Measurements from ENCODE around the gene SIX1.

DNA sequence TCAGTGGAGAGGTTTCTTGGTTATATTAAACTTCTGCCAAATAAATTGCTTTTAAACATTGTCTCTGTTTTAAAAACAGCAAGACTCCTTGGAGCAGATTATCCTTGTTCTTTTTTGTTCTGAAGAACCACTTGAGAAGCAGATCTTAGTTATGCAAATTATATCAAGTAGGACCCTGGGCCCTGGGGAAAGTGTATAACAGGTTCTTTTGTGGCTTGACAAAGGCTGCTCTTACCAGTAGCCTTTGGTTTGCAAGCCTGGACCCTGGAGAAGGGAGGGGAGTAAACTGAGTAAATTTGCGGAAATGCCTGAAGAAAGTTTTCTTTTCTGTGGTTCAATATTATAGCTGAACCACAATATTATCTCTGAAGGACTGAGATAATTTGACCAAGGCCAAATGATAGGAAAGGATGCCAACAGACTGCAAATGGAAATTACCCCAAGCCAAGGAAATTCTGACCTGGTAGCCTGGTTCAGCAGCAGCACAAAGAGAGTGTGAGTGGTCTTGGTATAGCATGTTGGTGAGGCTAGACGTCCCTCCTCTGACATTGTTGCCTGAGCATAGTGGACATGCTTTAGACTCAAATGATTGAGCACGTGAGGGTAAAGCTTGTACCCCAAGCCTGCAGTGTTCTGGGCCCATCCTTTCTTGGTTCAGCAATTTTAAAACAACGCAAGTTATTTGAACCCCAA is 30.4 kb upstream of the SIX1 start:
- TF ChIP-seq, protein P1, sequence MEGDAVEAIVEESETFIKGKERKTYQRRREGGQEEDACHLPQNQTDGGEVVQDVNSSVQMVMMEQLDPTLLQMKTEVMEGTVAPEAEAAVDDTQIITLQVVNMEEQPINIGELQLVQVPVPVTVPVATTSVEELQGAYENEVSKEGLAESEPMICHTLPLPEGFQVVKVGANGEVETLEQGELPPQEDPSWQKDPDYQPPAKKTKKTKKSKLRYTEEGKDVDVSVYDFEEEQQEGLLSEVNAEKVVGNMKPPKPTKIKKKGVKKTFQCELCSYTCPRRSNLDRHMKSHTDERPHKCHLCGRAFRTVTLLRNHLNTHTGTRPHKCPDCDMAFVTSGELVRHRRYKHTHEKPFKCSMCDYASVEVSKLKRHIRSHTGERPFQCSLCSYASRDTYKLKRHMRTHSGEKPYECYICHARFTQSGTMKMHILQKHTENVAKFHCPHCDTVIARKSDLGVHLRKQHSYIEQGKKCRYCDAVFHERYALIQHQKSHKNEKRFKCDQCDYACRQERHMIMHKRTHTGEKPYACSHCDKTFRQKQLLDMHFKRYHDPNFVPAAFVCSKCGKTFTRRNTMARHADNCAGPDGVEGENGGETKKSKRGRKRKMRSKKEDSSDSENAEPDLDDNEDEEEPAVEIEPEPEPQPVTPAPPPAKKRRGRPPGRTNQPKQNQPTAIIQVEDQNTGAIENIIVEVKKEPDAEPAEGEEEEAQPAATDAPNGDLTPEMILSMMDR (IDR thresholded peaks at IDR 0.05) = no peak
- TF ChIP-seq POLR2A (IDR thresholded peaks at IDR 0.05) (no peak), POLR2AphosphoS5 (IDR thresholded peaks at IDR 0.05) (no peak)
